T-helper 9 cell (primary cell): Measurements from ENCODE around the gene NFIA.

Source experiments
- DNase-seq: peaks from one replicate; pipeline ENCODE4 v3.0.0-alpha.2; 2020

NFIA gene

DNA sequence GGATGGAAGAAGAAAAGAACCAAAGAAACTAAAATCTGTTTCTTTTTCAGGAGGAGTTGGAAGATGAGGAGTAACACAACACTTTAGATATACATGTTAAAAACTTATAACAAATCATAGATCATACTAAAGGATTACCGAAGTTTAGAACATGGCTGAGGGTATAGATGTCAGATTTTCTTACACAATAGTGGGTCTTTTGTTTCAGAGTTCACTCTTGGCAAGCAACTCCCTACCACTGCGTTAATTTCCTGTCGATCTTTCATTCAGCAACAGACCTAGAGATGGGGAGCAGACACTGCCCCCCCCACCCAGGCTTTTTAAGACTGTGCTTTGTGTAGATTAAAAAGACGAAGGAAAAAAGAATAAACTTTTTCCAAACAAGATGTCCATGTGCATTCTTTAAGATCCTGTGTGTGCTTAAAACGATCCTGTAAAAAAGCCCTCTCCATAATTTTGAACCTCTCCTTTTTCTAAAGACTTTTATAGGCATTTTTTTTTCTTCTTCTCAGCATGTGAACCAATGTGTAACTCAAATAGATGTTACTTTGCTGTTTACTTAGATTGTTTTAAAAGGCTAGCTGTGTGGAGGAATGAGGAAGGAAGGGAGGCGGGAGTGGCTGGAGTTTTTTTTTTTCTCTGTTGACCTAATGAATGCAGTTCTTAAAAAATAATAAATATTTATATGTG, 50.4 kb downstream of the NFIA start:
- no peak for DNase-seq

DNA sequence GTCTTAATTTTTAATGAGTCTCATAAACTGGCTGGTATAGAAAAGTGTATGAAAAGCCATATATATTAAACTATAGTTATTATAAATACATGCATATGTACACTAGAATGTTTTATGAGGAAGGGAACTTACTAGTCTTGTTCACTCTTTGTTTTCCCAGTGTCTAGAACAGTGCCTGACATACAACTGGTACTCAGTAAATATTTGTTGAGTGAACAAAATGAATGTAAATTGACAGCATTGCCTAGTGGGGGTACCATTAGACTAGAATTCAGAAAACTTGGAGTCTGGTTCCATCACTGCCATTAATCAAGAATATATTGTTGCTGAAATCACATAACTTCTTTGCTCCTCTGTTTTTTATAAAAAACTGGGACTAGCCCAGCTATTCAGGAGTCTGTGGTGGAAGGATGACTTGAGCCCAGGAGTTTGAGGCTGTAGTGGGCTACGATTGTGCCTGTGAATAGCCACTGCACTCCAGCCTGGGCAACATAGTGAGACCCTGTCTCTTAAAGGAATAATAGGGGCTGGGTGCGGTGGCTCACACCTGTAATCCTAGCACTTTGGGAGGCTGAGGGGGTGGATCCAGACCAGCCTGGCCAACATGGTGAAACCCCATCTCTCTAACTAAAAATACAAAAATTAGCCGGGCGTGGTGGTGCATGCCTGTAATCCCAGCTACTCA, 51.1 kb downstream of the NFIA start:
- DNase-seq = no peak

GRCh38 chr1:61135291-61135690, 52.9 kb downstream of the NFIA start:
- DNase-seq = no peak

DNA sequence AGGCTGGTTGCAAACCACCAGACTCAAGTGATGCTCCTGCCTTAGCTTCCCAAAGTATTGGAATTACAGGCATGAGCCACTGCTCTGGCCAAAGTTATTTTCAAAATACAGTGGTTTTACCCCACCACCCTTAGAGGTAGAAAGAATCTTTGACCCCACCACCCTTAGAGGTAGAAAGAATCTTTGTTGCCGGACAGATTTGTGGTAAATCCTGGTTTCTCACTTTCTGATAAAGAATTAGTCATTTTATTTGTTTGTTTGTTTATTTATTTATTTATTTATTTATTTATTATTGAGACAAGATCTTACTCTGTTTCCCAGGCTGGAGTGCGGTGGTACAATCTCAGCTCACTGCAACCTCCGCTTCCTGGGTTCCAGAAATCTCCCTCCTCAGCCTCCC, 55.9 kb downstream of the NFIA start:
- DNase-seq = no peak

- DNase-seq = no peak
Measured at GRCh38 chr1:61138921-61139774, 56.8 kb downstream of the NFIA start.

- no peak for DNase-seq
Measured at GRCh38 chr1:61139775-61140549, 57.6 kb downstream of the NFIA start.

- DNase-seq = no peak
Measured at GRCh38 chr1:61140778-61141177, 58.4 kb downstream of the NFIA start.

DNA sequence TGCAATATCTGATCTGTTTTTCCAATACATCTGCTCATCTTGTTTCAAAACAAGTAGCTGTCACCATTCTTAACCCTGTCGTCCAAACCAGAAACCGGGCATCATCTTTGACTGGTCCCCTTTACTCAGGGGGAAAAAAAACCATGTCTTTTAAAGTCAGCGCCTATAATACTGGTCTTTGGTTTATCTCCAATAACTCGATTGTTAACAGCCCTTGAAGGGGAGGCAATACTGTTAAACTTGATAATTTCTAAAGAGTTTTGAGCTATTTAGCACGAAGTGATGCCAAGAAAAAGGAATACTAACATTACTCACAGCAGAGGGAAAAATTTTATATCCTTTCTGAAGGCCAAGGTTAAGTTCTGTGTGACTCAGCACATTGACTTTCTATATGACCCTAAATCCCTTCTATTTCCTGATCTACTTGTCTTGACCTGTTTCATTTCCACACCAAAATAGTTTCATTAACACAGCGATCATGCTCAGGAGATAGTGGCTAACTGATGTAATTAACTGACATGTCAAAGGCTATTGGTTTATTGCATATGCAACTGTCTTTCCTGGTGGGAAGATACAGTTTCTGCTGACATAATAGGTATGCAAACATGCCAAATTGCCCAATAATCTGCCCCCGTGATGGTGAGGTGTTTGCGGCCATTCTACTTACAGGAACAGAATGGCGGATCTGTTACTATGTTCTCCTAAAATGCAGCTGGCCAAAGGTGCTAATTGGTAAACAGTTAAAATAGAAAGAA, 59.1 kb downstream of the NFIA start:
- DNase-seq = no peak

DNA sequence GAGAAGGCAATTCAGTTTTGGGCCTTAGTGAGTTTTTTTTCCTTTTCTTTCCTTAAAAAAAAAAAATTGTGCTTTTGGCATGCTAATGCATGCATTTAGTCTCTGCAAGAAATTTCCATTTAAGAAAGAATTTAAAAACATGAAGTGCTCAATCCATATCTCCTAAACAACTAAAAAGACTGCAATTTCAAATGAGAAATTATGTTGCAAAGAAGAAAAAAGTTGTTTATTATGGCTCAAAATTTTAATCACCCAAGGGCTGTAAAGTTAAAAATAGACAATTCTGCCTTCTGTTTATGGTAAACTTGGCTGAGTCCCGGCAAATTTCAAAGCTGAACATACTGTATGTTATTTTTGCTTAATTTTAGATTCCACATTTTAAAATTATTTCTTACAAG, 59.7 kb downstream of the NFIA start:
- no peak for DNase-seq

DNA sequence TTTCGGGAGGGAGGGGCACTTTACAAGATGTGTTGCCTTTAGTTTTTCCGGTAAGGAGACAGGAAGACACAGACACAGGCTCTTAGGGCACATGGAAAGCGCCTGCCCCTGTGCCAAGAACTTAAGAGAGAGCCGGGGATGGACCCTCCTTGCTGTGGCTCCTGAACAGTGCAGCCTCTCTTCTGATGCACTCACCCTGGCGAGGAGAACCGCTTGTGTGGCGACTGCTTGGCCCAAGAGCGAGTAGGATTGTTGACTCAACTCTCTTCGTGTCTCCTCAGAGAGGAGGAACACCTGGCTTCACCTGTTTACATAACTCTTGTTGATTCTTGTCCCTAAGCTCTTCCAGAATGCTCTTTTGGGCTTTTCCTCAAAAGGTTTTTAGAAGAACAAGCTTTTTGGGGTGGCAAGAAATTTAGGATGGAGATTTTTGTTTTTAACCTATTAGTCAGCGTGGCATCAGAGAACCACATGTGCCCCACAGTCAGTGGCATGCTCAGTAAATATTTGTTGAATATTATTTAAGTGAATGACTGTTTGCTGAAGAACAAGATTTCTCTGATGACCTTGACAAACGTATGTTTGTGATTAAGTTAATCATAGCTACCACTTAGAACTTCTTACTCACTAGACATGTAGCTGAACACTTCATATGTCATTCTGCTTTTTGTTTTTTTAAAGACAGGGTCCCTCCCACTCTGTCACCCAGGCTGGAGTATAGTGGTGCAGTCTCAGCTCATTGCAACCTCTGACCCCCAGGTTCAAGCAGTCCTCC, 60.6 kb downstream of the NFIA start:
- no peak for DNase-seq

DNA sequence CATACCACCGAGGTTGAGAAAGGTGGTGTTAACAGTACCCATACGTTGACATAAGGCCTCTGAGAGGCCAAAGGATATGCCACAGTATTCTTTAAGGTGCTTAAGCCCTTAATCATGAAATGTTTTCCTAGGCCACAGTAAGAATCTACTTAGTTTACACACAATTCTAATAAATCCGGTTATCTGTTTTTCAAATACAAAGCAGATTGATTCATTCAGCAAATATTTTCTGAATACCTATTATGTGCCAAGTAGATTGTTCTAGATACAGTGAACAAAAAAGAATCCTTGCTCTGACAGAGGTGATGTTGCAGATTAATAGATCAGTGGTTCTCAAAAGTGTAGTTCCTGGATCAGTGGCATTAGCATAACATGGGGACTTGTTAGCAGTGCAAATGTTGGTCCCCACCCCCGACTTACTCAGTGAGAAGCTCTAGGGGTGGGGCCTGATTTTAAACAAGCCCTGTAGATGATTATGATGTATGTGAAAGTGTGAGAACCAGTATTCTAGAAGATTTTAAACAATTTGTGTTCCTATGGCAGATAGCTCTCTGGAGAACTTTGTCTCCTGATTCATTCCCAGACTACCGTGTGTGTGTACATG, 61.6 kb downstream of the NFIA start:
- no peak for DNase-seq

- no peak for DNase-seq
Measured at GRCh38 chr1:61149010-61149860, 66.9 kb downstream of the NFIA start.

GRCh38 chr1:61151565-61151964, 69.2 kb downstream of the NFIA start:
- DNase-seq = no peak

- DNase-seq = no peak
Measured at GRCh38 chr1:61152066-61152465, 69.7 kb downstream of the NFIA start.

DNA sequence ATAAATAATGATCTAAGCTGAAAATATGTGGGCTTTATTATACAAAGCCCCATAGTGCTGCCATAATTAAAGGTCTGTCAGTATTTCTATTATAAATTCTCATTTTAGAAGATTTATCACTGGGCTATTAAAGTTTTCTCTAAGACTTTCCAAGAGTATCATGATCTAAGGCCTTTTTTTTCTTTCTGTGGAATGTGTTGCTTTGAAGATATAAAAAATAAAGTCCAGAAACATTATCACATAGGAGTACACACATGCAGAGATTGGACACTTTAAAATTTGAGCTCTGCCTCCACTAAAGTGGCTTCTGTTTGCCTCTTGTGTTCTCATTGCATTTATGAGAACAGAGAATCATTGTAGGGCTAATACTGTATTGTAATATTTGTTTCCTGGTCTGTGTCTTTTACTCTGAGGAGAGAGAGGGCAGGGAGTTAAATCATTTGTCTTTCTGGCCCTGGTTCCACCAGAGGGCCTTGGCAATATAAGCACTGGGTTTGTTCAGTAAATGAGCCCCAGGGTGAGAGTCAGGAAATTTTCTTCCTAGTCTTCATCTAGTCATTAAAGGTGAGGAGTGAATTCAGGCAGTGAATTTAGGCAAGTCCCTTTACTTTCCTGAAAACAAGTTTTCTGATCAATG, 70.2 kb downstream of the NFIA start:
- no peak for DNase-seq

DNA sequence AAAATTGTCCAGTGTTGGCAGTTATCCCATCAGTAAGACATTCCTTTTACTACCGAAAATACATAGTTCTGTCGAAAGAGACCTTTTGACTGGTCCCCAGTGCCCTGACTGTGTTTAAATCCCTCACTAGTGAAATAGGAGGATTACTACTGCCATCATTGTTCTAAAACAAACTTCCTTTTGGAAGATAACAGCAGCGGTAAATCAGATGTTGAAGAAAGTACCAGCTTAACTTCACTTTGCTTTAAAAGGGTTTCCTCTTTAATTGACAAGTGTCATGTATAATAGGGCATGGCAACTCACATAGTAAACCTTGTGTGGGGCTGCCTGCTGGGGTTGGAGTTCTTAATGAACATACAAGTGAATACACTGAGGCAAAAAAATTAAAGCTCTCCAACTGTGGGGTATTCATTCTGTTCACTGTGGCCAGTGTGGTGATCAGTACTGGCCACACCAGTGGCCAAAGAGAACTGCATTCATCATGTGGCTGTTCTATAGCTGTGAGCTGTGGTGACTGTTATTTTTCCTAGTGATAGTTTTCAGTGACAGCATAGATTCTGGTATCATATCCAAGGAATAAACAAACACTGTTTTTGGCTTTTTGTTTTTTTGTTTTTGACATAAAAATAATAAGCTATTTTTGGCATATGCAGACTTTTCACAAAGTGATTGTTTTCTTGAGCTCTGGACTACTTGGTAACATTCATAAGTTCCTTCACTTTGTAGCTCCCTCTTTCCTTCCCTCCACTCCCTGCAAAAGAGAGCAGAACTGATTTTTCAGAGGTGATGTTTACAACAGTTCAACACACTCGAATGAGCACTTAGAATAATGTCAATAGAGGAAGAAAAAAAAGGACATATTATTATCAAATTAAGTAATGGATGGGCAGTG, 74.5 kb downstream of the NFIA start:
- no peak for DNase-seq

DNA sequence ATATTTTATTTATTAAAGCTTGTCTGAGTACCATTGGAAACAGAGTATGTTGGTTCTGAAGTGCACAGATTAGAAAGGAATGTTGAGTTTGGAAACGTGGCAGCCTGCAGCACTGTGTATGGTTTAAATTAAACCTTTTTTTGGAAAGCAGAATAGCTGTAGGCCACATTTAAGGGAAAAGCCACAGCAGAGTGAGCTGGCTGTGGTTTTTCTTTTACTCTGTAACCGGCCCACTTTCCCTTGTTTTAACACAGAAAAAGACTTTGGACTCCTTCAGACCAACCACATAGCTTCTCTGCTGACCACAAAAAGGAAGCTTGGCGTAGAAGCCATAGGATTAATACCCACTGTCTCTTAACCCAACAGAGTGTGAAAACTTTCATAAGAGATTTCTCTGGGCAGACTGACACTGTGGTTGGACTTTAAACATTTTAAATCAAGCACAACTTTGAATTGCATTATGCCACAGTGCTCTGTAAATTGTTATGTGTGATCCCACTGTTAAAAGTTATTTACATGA, 75.2 kb downstream of the NFIA start:
- DNase-seq = no peak

GRCh38 chr1:61158591-61158990, 76.2 kb downstream of the NFIA start:
- no peak for DNase-seq
